WTC11 (cell line): ENCODE results near the gene RAMACL. TPM values are rescaled to one million over a fixed set of nuclear protein-coding genes. Genes with fewer than 3 reads are reported as not detected.

Experiments used
- ATAC-seq: fragments of 200-7000 bp; cut with Tn5 transposase; 2 replicates; pipeline ENCODE4 v1.10.0; 2021; ENCODE audit warnings: mild to moderate bottlenecking, moderate library complexity
- CTCF ChIA-PET: fragments of 300-600 bp; sonication (Branson Sonifier 250); formaldehyde crosslinking; loops from one replicate; lab custom pipeline; 2021; ENCODE audit warnings: antibody characterized with exemption; lab: Charles Lee
- POLR2A ChIA-PET: fragments of 350-600 bp; sonication (Branson Sonifier 250); formaldehyde crosslinking; loops from one replicate; lab custom pipeline; 2021; ENCODE audit warnings: antibody characterized with exemption; lab: Charles Lee
- DNase-seq: peaks from one replicate; pipeline ENCODE4 v3.0.0; 2021; ENCODE audit warnings: low spot score
- H3K27ac Mint-ChIP-seq: 2 replicates; pipeline ENCODE4 v1.8.0; 2021; ENCODE audit warnings: mixed read lengths
- H3K27me3 Mint-ChIP-seq: 2 replicates; pipeline ENCODE4 v1.8.0; 2021; ENCODE audit warnings: low read depth, mild to moderate bottlenecking, moderate library complexity, mixed read lengths
- H3K36me3 Mint-ChIP-seq: 2 replicates; pipeline ENCODE4 v1.8.0; 2021; ENCODE audit warnings: mixed read lengths
- H3K4me1 Mint-ChIP-seq: 2 replicates; pipeline ENCODE4 v1.8.0; 2022; ENCODE audit warnings: mixed read lengths
- H3K4me3 Mint-ChIP-seq: 2 replicates; pipeline ENCODE4 v1.8.0; 2021; ENCODE audit warnings: mild to moderate bottlenecking, moderate library complexity, mixed read lengths
- H3K9me3 Mint-ChIP-seq: 2 replicates; pipeline ENCODE4 v1.8.0; 2021; ENCODE audit warnings: mixed read lengths
- CREB1 ChIP-seq: sonication (generic); formaldehyde crosslinking; IDR thresholded peaks from 2 replicates; pipeline ENCODE4 v1.8.0; 2023; ENCODE audit warnings: mild to moderate bottlenecking, missing genetic modification reagents
- CTCF ChIP-seq: fragments of 200-600 bp; IDR thresholded peaks from 2 replicates; pipeline ENCODE4 v1.8.0; 2022; ENCODE audit warnings: antibody characterized with exemption
- ELF4 ChIP-seq: sonication (generic); formaldehyde crosslinking; IDR thresholded peaks from 2 replicates; pipeline ENCODE4 v1.8.1; 2022; ENCODE audit warnings: low read depth, mild to moderate bottlenecking, moderate library complexity, missing genetic modification reagents
- FOXK1 ChIP-seq: sonication (generic); formaldehyde crosslinking; IDR thresholded peaks from 2 replicates; pipeline ENCODE4 v1.8.0; 2022; ENCODE audit warnings: mild to moderate bottlenecking, moderate library complexity, missing genetic modification reagents
- FOXP1 ChIP-seq: sonication (generic); formaldehyde crosslinking; IDR thresholded peaks from 2 replicates; pipeline ENCODE4 v1.8.0; 2022; ENCODE audit warnings: missing genetic modification reagents, mild to moderate bottlenecking, moderate library complexity, borderline replicate concordance
- FOXP4 ChIP-seq: sonication (generic); formaldehyde crosslinking; IDR thresholded peaks from 2 replicates; pipeline ENCODE4 v1.8.0; 2022; ENCODE audit warnings: mild to moderate bottlenecking, missing genetic modification reagents
- GTF2I ChIP-seq: fragments of 250-450 bp; sonication (Bioruptor Pico); conservative IDR thresholded peaks from 2 replicates; pipeline ENCODE4 v1.4.0; 2021; ENCODE audit warnings: mild to moderate bottlenecking
- HMGA2 ChIP-seq: fragments of 250-450 bp; sonication (Bioruptor Pico); IDR thresholded peaks from 2 replicates; pipeline ENCODE4 v1.4.0; 2021; ENCODE audit warnings: mild to moderate bottlenecking, moderate library complexity
- HMGXB4 ChIP-seq: sonication (generic); formaldehyde crosslinking; IDR thresholded peaks from 2 replicates; pipeline ENCODE4 v1.8.1; 2023; ENCODE audit warnings: mild to moderate bottlenecking, moderate library complexity, missing genetic modification reagents
- IRF1 ChIP-seq: sonication (generic); formaldehyde crosslinking; IDR thresholded peaks from 2 replicates; pipeline ENCODE4 v1.8.0; 2023; ENCODE audit warnings: missing genetic modification reagents
- JAZF1 ChIP-seq: fragments of 250-450 bp; sonication (Bioruptor Pico); IDR thresholded peaks from 2 replicates; pipeline ENCODE4 v1.9.0; 2021; ENCODE audit warnings: moderate library complexity, mild to moderate bottlenecking, inconsistent platforms
- MLX ChIP-seq: sonication (generic); formaldehyde crosslinking; IDR thresholded peaks from 2 replicates; pipeline ENCODE4 v1.8.1; 2023; ENCODE audit warnings: mild to moderate bottlenecking, missing genetic modification reagents, moderate library complexity
- NFATC4 ChIP-seq: fragments of 250-450 bp; sonication (Bioruptor Pico); IDR thresholded peaks from 2 replicates; pipeline ENCODE4 v1.9.0; 2021; ENCODE audit warnings: mild to moderate bottlenecking
- NR2C2 ChIP-seq: sonication (generic); formaldehyde crosslinking; IDR thresholded peaks from 2 replicates; pipeline ENCODE4 v1.8.0; 2022; ENCODE audit warnings: mild to moderate bottlenecking, missing genetic modification reagents
- OVOL2 ChIP-seq: fragments of 250-450 bp; sonication (Bioruptor Pico); IDR thresholded peaks from 2 replicates; pipeline ENCODE4 v1.9.0; 2021; ENCODE audit warnings: mild to moderate bottlenecking, borderline replicate concordance
- RELA ChIP-seq: sonication (generic); formaldehyde crosslinking; IDR thresholded peaks from 2 replicates; pipeline ENCODE4 v1.8.1; 2022; ENCODE audit warnings: missing genetic modification reagents, mild to moderate bottlenecking, borderline replicate concordance
- RORB ChIP-seq: fragments of 250-450 bp; sonication (Bioruptor Pico); IDR thresholded peaks from 2 replicates; pipeline ENCODE4 v1.9.0; 2021; ENCODE audit warnings: mild to moderate bottlenecking
- TEAD1 ChIP-seq: sonication (generic); formaldehyde crosslinking; IDR thresholded peaks from 2 replicates; pipeline ENCODE4 v1.8.0; 2022; ENCODE audit warnings: mild to moderate bottlenecking, missing genetic modification reagents
- ZBTB43 ChIP-seq: sonication (generic); formaldehyde crosslinking; IDR thresholded peaks from 2 replicates; pipeline ENCODE4 v1.8.1; 2023; ENCODE audit warnings: mild to moderate bottlenecking, missing genetic modification reagents
- ZNF121 ChIP-seq: sonication (generic); formaldehyde crosslinking; IDR thresholded peaks from 2 replicates; pipeline ENCODE4 v1.8.0; 2023; ENCODE audit warnings: missing genetic modification reagents
- ZNF138 ChIP-seq: sonication (generic); formaldehyde crosslinking; conservative IDR thresholded peaks from 2 replicates; pipeline ENCODE4 v1.8.1; 2022; ENCODE audit warnings: mild to moderate bottlenecking, moderate library complexity, missing genetic modification reagents
- ZNF219 ChIP-seq: sonication (generic); formaldehyde crosslinking; IDR thresholded peaks from 2 replicates; pipeline ENCODE4 v1.8.0; 2023; ENCODE audit warnings: missing genetic modification reagents, mild to moderate bottlenecking, borderline replicate concordance
- ZNF281 ChIP-seq: sonication (generic); formaldehyde crosslinking; IDR thresholded peaks from 2 replicates; pipeline ENCODE4 v1.8.0; 2023; ENCODE audit warnings: mild to moderate bottlenecking, missing genetic modification reagents
- ZSCAN18 ChIP-seq: fragments of 250-450 bp; sonication (Bioruptor Pico); IDR thresholded peaks from 2 replicates; pipeline ENCODE4 v2.1.2; 2022; ENCODE audit warnings: mild to moderate bottlenecking, moderate library complexity
- total RNA-seq: library from RNA; stranded (reverse); gene quantifications from 3 replicates; pipeline ENCODE4 v1.2.3, GENCODE V29; 2021

Gene RAMACL
- total RNA-seq, 1 experiment from 2014 or later, result 0.79 TPM

GRCh38 chr6:166601956-166602355 is 15.5 kb upstream of the RAMACL start (continued):
- TF ChIP-seq NR2C2 (CRISPR knock-in tag), result no peak
- TF ChIP-seq ZNF219 (CRISPR knock-in tag), result no peak

GRCh38 chr6:166600931-166601330 is 14.5 kb upstream of the RAMACL start:
- Mint-ChIP-seq H3K9me3 (no peaks in the 10 kb centered on the region), H3K36me3 (no peaks in the 10 kb centered on the region), H3K27me3 (no peaks in the 10 kb centered on the region), H3K4me3 (no peak overlapping the region), H3K4me1 (peaks cover 42% of the 10 kb centered on the region), H3K27ac (no peak overlapping the region)
- TF ChIP-seq ZNF138 (CRISPR knock-in tag), result no peak
- TF ChIP-seq IRF1 (CRISPR knock-in tag), result no peak
- TF ChIP-seq ZNF121 (CRISPR knock-in tag), result no peak
- TF ChIP-seq FOXP1, result no peak
- TF ChIP-seq RELA (CRISPR knock-in tag), result no peak
- TF ChIP-seq HMGA2 (CRISPR knock-in tag), result no peak
- TF ChIP-seq HMGXB4 (CRISPR knock-in tag), result no peak
- TF ChIP-seq FOXK1 (CRISPR knock-in tag), result no peak
- TF ChIP-seq GTF2I (CRISPR knock-in tag), result no peak
- TF ChIP-seq ZBTB43 (CRISPR knock-in tag), result no peak
- no peak for TF ChIP-seq RORB
- no peak for TF ChIP-seq MLX (CRISPR knock-in tag)
- no peak for TF ChIP-seq FOXP4 (CRISPR knock-in tag)
- TF ChIP-seq TEAD1 (CRISPR knock-in tag), result no peak
- TF ChIP-seq OVOL2 (CRISPR knock-in tag), result no peak
- DNase-seq (no peak), ATAC-seq (no peak)
- POLR2A ChIA-PET, result no interaction called here
- CTCF ChIA-PET, result no interaction called here

GRCh38 chr6:166599205-166599604 is 12.7 kb upstream of the RAMACL start:
- DNase-seq (no peak), ATAC-seq (no peak)
- Mint-ChIP-seq H3K27ac (no peak overlapping the region), H3K36me3 (no peaks in the 10 kb centered on the region), H3K4me1 (peaks cover 36% of the 10 kb centered on the region), H3K27me3 (no peaks in the 10 kb centered on the region), H3K4me3 (no peak overlapping the region), H3K9me3 (no peaks in the 10 kb centered on the region)
- ChIA-PET CTCF (interaction anchor here (1.0 to 1.5 kb wide), 2 partner anchors 14 to 114 kb away, joined by 3 read pairs; no protein-coding TSS in a partner anchor), POLR2A (no interaction called here)
- TF ChIP-seq CREB1 (CRISPR knock-in tag), result no peak
- TF ChIP-seq NFATC4 (CRISPR knock-in tag), result no peak
- TF ChIP-seq ZSCAN18 (CRISPR knock-in tag), result no peak
- no peak for TF ChIP-seq ELF4
- no peak for TF ChIP-seq CTCF
- no peak for TF ChIP-seq JAZF1 (CRISPR knock-in tag)
- TF ChIP-seq ZNF281 (CRISPR knock-in tag), result no peak
